ENCODE data around the gene HIF3A.

GRCh38 chr19:46341937-46342336 lies 45.1 kb downstream of the HIF3A start:
- TF ChIP-seq, protein P1, sequence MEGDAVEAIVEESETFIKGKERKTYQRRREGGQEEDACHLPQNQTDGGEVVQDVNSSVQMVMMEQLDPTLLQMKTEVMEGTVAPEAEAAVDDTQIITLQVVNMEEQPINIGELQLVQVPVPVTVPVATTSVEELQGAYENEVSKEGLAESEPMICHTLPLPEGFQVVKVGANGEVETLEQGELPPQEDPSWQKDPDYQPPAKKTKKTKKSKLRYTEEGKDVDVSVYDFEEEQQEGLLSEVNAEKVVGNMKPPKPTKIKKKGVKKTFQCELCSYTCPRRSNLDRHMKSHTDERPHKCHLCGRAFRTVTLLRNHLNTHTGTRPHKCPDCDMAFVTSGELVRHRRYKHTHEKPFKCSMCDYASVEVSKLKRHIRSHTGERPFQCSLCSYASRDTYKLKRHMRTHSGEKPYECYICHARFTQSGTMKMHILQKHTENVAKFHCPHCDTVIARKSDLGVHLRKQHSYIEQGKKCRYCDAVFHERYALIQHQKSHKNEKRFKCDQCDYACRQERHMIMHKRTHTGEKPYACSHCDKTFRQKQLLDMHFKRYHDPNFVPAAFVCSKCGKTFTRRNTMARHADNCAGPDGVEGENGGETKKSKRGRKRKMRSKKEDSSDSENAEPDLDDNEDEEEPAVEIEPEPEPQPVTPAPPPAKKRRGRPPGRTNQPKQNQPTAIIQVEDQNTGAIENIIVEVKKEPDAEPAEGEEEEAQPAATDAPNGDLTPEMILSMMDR (IDR thresholded peaks at IDR 0.05; ENCODE audit: low read length) = no peak
- TF ChIP-seq EZH2 (optimal IDR thresholded peaks at IDR 0.05; ENCODE audit: low read depth, low read length) (no peak), EZH2phosphoT487 (IDR thresholded peaks at IDR 0.05; ENCODE audit: low read length) (no peak)
